OCI-LY3 (cell line): ENCODE data around the gene ZNF134.

Experiments
- EZH2phosphoT487 ChIP-seq: fragments of 200-600 bp; shearing (Covaris generic); IDR thresholded peaks from 2 replicates; pipeline ENCODE4 v1.6.1; 2018; ENCODE audit warnings: antibody characterized with exemption, mixed run types, low read depth
- TF ChIP-seq, protein P1 (sequence below): fragments of 200-600, 300-600 bp; sonication (generic); IDR thresholded peaks from 2 replicates; pipeline ENCODE4 v1.5.1; 2014; ENCODE audit warnings: antibody characterized with exemption, low read length, low read depth

DNA sequence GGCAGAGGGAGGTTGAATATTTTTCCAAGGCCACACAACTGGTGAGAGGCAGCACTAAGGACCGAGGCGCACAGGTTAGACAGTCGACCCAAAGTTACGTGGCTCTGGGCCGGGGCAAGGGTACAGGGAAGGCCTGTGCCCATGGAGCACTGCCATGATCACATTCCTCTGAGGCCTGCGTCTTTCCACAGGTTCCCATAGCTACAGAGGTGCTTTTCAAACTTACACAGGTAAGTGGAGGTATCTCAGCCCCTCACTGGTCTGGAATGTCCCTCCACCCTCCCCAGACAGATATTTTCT, 19.7 kb downstream of the ZNF134 start:
- TF ChIP-seq, protein P1, sequence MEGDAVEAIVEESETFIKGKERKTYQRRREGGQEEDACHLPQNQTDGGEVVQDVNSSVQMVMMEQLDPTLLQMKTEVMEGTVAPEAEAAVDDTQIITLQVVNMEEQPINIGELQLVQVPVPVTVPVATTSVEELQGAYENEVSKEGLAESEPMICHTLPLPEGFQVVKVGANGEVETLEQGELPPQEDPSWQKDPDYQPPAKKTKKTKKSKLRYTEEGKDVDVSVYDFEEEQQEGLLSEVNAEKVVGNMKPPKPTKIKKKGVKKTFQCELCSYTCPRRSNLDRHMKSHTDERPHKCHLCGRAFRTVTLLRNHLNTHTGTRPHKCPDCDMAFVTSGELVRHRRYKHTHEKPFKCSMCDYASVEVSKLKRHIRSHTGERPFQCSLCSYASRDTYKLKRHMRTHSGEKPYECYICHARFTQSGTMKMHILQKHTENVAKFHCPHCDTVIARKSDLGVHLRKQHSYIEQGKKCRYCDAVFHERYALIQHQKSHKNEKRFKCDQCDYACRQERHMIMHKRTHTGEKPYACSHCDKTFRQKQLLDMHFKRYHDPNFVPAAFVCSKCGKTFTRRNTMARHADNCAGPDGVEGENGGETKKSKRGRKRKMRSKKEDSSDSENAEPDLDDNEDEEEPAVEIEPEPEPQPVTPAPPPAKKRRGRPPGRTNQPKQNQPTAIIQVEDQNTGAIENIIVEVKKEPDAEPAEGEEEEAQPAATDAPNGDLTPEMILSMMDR = no peak
- TF ChIP-seq EZH2phosphoT487 = no peak
